Endothelial cell of umbilical vein (primary cell): ENCODE data around the gene EEF1G. TPM values are rescaled to one million over a fixed set of nuclear protein-coding genes. Genes with fewer than 3 reads are reported as not detected.

Experiments used
- BruUV-seq: library from RNA; stranded (reverse); fragments of 400-500 nt; replicated peaks from 2 replicates; lab custom pipeline; 2021; lab: Mats Ljungman, UMichigan
- CTCF ChIA-PET: fragments of 300-600, 350-600 bp; sonication (Branson Sonifier 250); formaldehyde crosslinking; loops from one replicate; lab custom pipeline; 2021; ENCODE audit warnings: antibody characterized with exemption, inconsistent platforms; lab: Charles Lee
- POLR2A ChIA-PET: fragments of 300-600, 350-600 bp; sonication (Branson Sonifier 250); formaldehyde crosslinking; loops from one replicate; lab custom pipeline; 2021; ENCODE audit warnings: antibody characterized with exemption, inconsistent platforms; lab: Charles Lee
- DNase-seq: peaks from one replicate; pipeline ENCODE4 v3.0.0-alpha.2; 2011; ENCODE audit warnings: low read depth, low spot score
- FAIRE-seq: peaks from 2 replicates; lab custom pipeline; 2011; peaks lifted over from hg19 to GRCh38; lab: Jason Lieb, UNC
- H2AFZ ChIP-seq: 2 replicates; pipeline ENCODE4 v1.6.0; 2012; ENCODE audit warnings: low read depth, low read length, control low read depth, inconsistent platforms
- H3K27ac ChIP-seq: 2 replicates; pipeline ENCODE4 v1.5.1; 2011; ENCODE audit warnings: low read depth, mild to moderate bottlenecking, control low read depth, low read length, moderate library complexity; ENCODE audit not compliant: insufficient read depth
- H3K27me3 ChIP-seq, 2 experiments: 2 replicates each; pipeline versions ENCODE4 v1.6.0 to v1.6.1; 2011; ENCODE audit warnings: low read length in 2 of 2, mixed read lengths in 1 of 2; ENCODE audit not compliant: control insufficient read depth in 2 of 2, insufficient read depth in 2 of 2
- H3K36me3 ChIP-seq, 2 experiments: 2 replicates in 1 of 2; 3 replicates in 1 of 2; pipeline ENCODE4 v1.5.1; 2011; ENCODE audit warnings: low read length in 2 of 2, mild to moderate bottlenecking in 1 of 2, moderate library complexity in 1 of 2; ENCODE audit not compliant: control insufficient read depth in 2 of 2, insufficient read depth in 2 of 2; ENCODE audit errors: extremely low read depth in 1 of 2
- H3K4me1 ChIP-seq: 3 replicates; pipeline ENCODE4 v1.5.1; 2011; ENCODE audit warnings: mild to moderate bottlenecking, low read length; ENCODE audit not compliant: control insufficient read depth, insufficient read depth; ENCODE audit errors: extremely low read depth
- H3K4me2 ChIP-seq: 2 replicates; pipeline ENCODE4 v1.6.1; 2011; ENCODE audit warnings: low read length, control low read depth, mixed read lengths; ENCODE audit not compliant: insufficient read depth
- H3K4me3 ChIP-seq, 3 experiments: fragments of 200-600 bp in 1 of 3; sonication (generic), shearing (Covaris generic) in 1 of 3; replicated peaks in 1 of 3; 2 replicates each; pipeline ENCODE4 v1.5.1; 2011 to 2016; ENCODE audit warnings: control low read depth in 3 of 3, low read length in 3 of 3, mild to moderate bottlenecking in 2 of 3, inconsistent platforms in 1 of 3, low read depth in 1 of 3, moderate library complexity in 1 of 3; ENCODE audit not compliant: insufficient read depth in 1 of 3
- H3K79me2 ChIP-seq: 2 replicates; pipeline ENCODE4 v1.6.0; 2012; ENCODE audit warnings: low read length, inconsistent platforms; ENCODE audit not compliant: control insufficient read depth, insufficient read depth
- H3K9ac ChIP-seq: replicated peaks from 2 replicates; pipeline ENCODE3; 2011; ENCODE audit warnings: low read length, control low read depth; ENCODE audit not compliant: insufficient read depth; ENCODE audit errors: extremely low read depth
- H3K9me1 ChIP-seq: replicated peaks from 3 replicates; pipeline ENCODE4 v1.6.0; 2011; ENCODE audit warnings: mild to moderate bottlenecking, low read length; ENCODE audit not compliant: control insufficient read depth, insufficient read depth; ENCODE audit errors: extremely low read depth
- H3K9me3 ChIP-seq: replicated peaks from 2 replicates; pipeline ENCODE4 v1.5.1; 2012; ENCODE audit warnings: low read length, inconsistent platforms; ENCODE audit not compliant: control insufficient read depth, insufficient read depth
- H4K20me1 ChIP-seq: replicated peaks from 2 replicates; pipeline ENCODE3; 2011; ENCODE audit warnings: mild to moderate bottlenecking, low read length; ENCODE audit not compliant: control insufficient read depth, insufficient read depth; ENCODE audit errors: extremely low read depth
- EZH2 ChIP-seq: IDR thresholded peaks from 2 replicates; pipeline ENCODE4 v1.6.1; 2012; ENCODE audit warnings: borderline replicate concordance, low read depth, mild to moderate bottlenecking, moderate library complexity, low read length, inconsistent platforms; ENCODE audit not compliant: severe bottlenecking
- MAX ChIP-seq: IDR thresholded peaks from 2 replicates; pipeline ENCODE4 v1.6.1; 2011; ENCODE audit not compliant: insufficient read depth, insufficient read length
- MYC ChIP-seq: IDR thresholded peaks from one replicate; pipeline ENCODE4 v1.6.1; 2011; ENCODE audit warnings: mild to moderate bottlenecking, low read depth, low read length
- POLR2AphosphoS5 ChIP-seq: IDR thresholded peaks from 2 replicates; pipeline ENCODE4 v1.6.1; 2012; ENCODE audit warnings: low read depth, mild to moderate bottlenecking, control low read depth, low read length, moderate library complexity; ENCODE audit not compliant: insufficient read depth
- dilution Hi-C: fragments of 300-500 bp; cut with MboI; formaldehyde crosslinking; loops from one replicate; pipeline ENCODE4 v1.15.0; 2019; ENCODE audit warnings: low sequenced_read_pairs; ENCODE audit not compliant: extremely low pct_ligation_motif_present
- intact Hi-C: fragments of 100-400 bp; cut with micrococcal nuclease; formaldehyde crosslinking; loops from one replicate; pipeline ENCODE4 v1.10.0; 2022
- polyA plus RNA-seq, 4 experiments: library from polyadenylated mRNA; depleted of rRNA in 3 of 4; stranded (reverse) in 3 of 4; unstranded in 1 of 4; fragments of >200 nt; gene quantifications; 2 replicates each; pipeline versions ENCODE4 v1.2.1 to v1.2.3, GENCODE V29; 2011 to 2012; ENCODE audit warnings: missing spikeins in 1 of 4
- total RNA-seq: library from RNA; stranded (reverse); gene quantifications from 2 replicates; pipeline ENCODE4 v1.2.3, GENCODE V29; 2021

The EEF1G gene
- total and polyA plus RNA-seq, 2 donors (not counting 3 experiments of a cell fraction or from before 2014, with no cell fraction given), result 1,341 to 2,133 TPM

GRCh38 chr11:62574363-62575071, 826 bp upstream of the EEF1G start:
- Histone ChIP-seq H3K9ac (peak overlapping the region; percentile 93), H3K9me1 (no peaks in the 10 kb centered on the region), H3K36me3 (peaks cover 20 to 21% of the 10 kb centered on the region in 2 experiments), H3K9me3 (no peaks in the 10 kb centered on the region), H3K79me2 (peaks cover 61% of the 10 kb centered on the region), H3K4me3 (peak overlapping the region; percentile 32 to 73 (median 50)), H3K27me3 (no peaks in the 10 kb centered on the region), H4K20me1 (no peaks in the 10 kb centered on the region), H3K4me2 (peak overlapping the region; percentile 62), H3K4me1 (peaks cover 62% of the 10 kb centered on the region), H2AFZ (no peak overlapping the region), H3K27ac (peak overlapping the region; percentile 99)
- no peak for TF ChIP-seq EZH2
- peak; percentile 48 for TF ChIP-seq POLR2AphosphoS5
- dilution Hi-C loops (no loop called here), intact Hi-C loops (no loop called here)
- POLR2A ChIA-PET, result interaction anchor here (0.6 to 5.7 kb wide), 17 partner anchors 9 to 267 kb away, joined by 3 to 75 read pairs (median 4); partner anchors contain the start of genes C11orf98, CSKMT, HNRNPUL2 and INTS5
- BruUV-seq, result TSS peak; percentile 90
- CTCF ChIA-PET, result interaction anchor here (0.6 to 2.8 kb wide), 23 partner anchors 12 to 370 kb away, joined by 3 to 18 read pairs (median 4); partner anchors contain the start of genes B3GAT3, EML3, MTA2 and ROM1
- DNase-seq, result peak; percentile 64
- peak; percentile 35 for FAIRE-seq

- BruUV-seq, result TSS peak; percentile 12
Measured at GRCh38 chr11:62573006-62573591, 592 bp downstream of the EEF1G start.

More at GRCh38 chr11:62573006-62573591, 592 bp downstream of the EEF1G start:
- peaks cover 54% of the 10 kb centered on the region for H3K4me1 ChIP-seq
- H3K79me2 ChIP-seq, result peaks cover 73% of the 10 kb centered on the region
- H3K27ac ChIP-seq, result peak overlapping the region; percentile 41
- H3K4me3 ChIP-seq, result peak overlapping the region; percentile 51 to 85 (median 70)
- H2AFZ ChIP-seq, result no peak overlapping the region
- intact Hi-C loops, result loop anchor here (1.0 kb wide), 2 partner anchors 39 to 73 kb away; partner anchors contain the start of genes EML3 and GANAB
- peak overlapping the region; percentile 95 for H3K9ac ChIP-seq
- DNase-seq (peak; percentile 41), FAIRE-seq (peak; percentile 40)
- no peaks in the 10 kb centered on the region for H3K9me3 ChIP-seq
- no peaks in the 10 kb centered on the region for H4K20me1 ChIP-seq
- CTCF ChIA-PET, result interaction anchor here (0.8 to 4.2 kb wide), 18 partner anchors 10 to 369 kb away, joined by 3 to 26 read pairs (median 4); partner anchors contain the start of genes B3GAT3, EML3, MTA2 and ROM1
- TF ChIP-seq MAX (no peak), MYC (no peak)
- H3K27me3 ChIP-seq, result no peaks in the 10 kb centered on the region
- peak overlapping the region; percentile 92 for H3K4me2 ChIP-seq
- dilution Hi-C loops, result no loop called here
- no peaks in the 10 kb centered on the region for H3K9me1 ChIP-seq
- H3K36me3 ChIP-seq, result peaks cover 21 to 23% of the 10 kb centered on the region in 2 experiments
- POLR2A ChIA-PET, result interaction anchor here (0.6 to 5.7 kb wide), 13 partner anchors 8 to 268 kb away, joined by 3 to 75 read pairs (median 5); partner anchors contain the start of genes C11orf98, CSKMT, HNRNPUL2 and INTS5
